Measurements from ENCODE around the gene RAB11A. TPM values are rescaled to one million over a fixed set of nuclear protein-coding genes. Genes with fewer than 3 reads are reported as not detected.

The RAB11A gene
- total RNA-seq, 3 donors from 2014 or later: 214 to 330 (median 320) TPM

GRCh38 chr15:65839354-65839901 lies 29.9 kb upstream of the RAB11A start:
- ATAC-seq (no peak), DNase-seq (no peak)
- intact Hi-C loops (cut with DNase I, micrococcal nuclease): no loop called here
- Histone ChIP-seq H3K4me1 (ENCODE audit: low read depth) (no peaks in the 10 kb centered on the region), H3K9me3 (no peaks in the 10 kb centered on the region), H3K4me3 (no peak overlapping the region), H3K36me3 (ENCODE audit: low read depth) (no peaks in the 10 kb centered on the region)
- TF ChIP-seq CTCF (IDR thresholded peaks at IDR 0.05): no peak

- Histone ChIP-seq H3K4me1 (ENCODE audit: low read depth) (no peaks in the 10 kb centered on the region), H3K9me3 (no peaks in the 10 kb centered on the region), H3K4me3 (no peak overlapping the region), H3K36me3 (ENCODE audit: low read depth) (no peaks in the 10 kb centered on the region)
- no peak for TF ChIP-seq CTCF (IDR thresholded peaks at IDR 0.05)
- ATAC-seq: no peak
- DNase-seq: no peak
- intact Hi-C loops (cut with DNase I, micrococcal nuclease): no loop called here
Measured at GRCh38 chr15:65839985-65840384, 29.3 kb upstream of the RAB11A start.

- Histone ChIP-seq H3K9me3 (no peaks in the 10 kb centered on the region), H3K36me3 (ENCODE audit: low read depth) (no peaks in the 10 kb centered on the region), H3K4me1 (ENCODE audit: low read depth) (no peaks in the 10 kb centered on the region), H3K4me3 (no peak overlapping the region)
- TF ChIP-seq CTCF (IDR thresholded peaks at IDR 0.05): no peak
- DNase-seq: no peak
- intact Hi-C loops (cut with DNase I, micrococcal nuclease): no loop called here
- ATAC-seq: no peak
Measured at GRCh38 chr15:65841121-65841930, 28.0 kb upstream of the RAB11A start.

GRCh38 chr15:65845826-65846519 lies 23.3 kb upstream of the RAB11A start:
- DNase-seq: no peak
- no peak overlapping the region for H3K4me3 ChIP-seq
- no peak for ATAC-seq
- H3K9me3 ChIP-seq: no peaks in the 10 kb centered on the region
- no peak for TF ChIP-seq CTCF (IDR thresholded peaks at IDR 0.05)
- H3K4me1 ChIP-seq (ENCODE audit: low read depth): no peaks in the 10 kb centered on the region
- intact Hi-C loops (cut with DNase I, micrococcal nuclease): no loop called here
- H3K36me3 ChIP-seq (ENCODE audit: low read depth): no peaks in the 10 kb centered on the region

GRCh38 chr15:65847989-65848388 lies 21.3 kb upstream of the RAB11A start:
- Histone ChIP-seq H3K4me3 (no peak overlapping the region), H3K4me1 (ENCODE audit: low read depth) (no peaks in the 10 kb centered on the region), H3K9me3 (no peaks in the 10 kb centered on the region), H3K36me3 (ENCODE audit: low read depth) (no peaks in the 10 kb centered on the region)
- intact Hi-C loops (cut with DNase I, micrococcal nuclease): no loop called here
- TF ChIP-seq CTCF (IDR thresholded peaks at IDR 0.05): no peak
- ATAC-seq: peak; percentile 77
- DNase-seq: no peak
